Body of pancreas (tissue), 4 donors: ENCODE data around the gene PRM1.

Experiments used
- POLR2A ChIP-seq, 3 donors: fragments of 450-650 bp; IDR thresholded peaks; one replicate each; pipeline ENCODE4 v1.6.1; 2016; ENCODE audit warnings: antibody characterized with exemption in 3 of 3, mild to moderate bottlenecking in 2 of 3
- TF ChIP-seq, protein P1 (sequence below), 7 experiments: fragments of 450-650 bp in 4 of 7; fragments of 200-600 bp in 3 of 7; sonication (generic) in 3 of 7; IDR thresholded peaks; one replicate each; pipeline ENCODE4 v1.5.1; 2016 to 2019; ENCODE audit warnings: antibody characterized with exemption in 7 of 7

DNA sequence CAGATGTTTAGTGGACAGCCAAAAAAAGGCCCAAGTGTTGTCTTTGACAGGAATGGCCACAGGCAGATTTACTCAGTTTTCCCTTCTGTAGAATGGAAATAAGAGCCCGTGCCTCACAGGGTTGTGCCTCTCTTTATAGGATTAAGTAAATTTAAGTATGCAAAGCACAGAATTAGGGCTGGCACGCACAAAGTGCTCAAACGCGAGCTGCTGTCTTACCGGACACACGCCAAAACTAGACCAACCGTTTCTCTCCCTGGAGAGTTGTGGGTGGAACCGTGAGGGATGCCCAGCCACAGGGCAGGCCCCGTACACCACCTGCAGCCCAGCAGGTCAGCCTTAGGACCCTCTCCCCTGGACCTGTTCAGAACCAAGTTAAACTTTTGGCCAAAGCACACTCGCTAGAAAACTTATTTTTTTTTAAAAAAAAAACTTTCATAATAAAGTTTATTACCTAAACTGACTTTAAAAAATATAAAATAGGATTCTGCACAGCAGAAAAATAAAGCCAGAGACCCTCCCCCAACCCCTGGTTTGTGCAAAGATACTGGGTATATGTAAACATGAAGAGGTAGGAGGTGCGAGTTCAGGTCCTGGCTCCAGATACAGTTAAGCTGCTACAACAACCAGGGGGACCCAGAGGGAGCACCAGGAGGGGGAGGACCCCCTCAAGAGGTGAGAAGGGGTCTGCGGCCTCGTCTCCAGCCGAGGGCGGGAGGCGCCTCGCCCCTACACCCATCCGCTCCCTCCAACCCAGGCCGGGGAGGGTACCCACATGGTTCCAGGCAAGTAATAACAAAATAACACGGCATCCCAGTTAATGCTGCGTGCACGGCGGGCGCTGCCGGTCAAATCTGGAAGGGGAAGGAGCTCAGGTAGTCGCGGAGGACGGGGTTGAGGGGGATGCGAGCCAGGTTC lies 26.9 kb downstream of the PRM1 start:
- TF ChIP-seq, protein P1, sequence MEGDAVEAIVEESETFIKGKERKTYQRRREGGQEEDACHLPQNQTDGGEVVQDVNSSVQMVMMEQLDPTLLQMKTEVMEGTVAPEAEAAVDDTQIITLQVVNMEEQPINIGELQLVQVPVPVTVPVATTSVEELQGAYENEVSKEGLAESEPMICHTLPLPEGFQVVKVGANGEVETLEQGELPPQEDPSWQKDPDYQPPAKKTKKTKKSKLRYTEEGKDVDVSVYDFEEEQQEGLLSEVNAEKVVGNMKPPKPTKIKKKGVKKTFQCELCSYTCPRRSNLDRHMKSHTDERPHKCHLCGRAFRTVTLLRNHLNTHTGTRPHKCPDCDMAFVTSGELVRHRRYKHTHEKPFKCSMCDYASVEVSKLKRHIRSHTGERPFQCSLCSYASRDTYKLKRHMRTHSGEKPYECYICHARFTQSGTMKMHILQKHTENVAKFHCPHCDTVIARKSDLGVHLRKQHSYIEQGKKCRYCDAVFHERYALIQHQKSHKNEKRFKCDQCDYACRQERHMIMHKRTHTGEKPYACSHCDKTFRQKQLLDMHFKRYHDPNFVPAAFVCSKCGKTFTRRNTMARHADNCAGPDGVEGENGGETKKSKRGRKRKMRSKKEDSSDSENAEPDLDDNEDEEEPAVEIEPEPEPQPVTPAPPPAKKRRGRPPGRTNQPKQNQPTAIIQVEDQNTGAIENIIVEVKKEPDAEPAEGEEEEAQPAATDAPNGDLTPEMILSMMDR (IDR thresholded peaks at IDR 0.05), result no peak
- no peak for TF ChIP-seq POLR2A (IDR thresholded peaks at IDR 0.05)
